Type B pancreatic cell (in vitro differentiated cells): Measurements from ENCODE around the gene WDFY2. TPM values are rescaled to one million over a fixed set of nuclear protein-coding genes. Genes with fewer than 3 reads are reported as not detected.

Source experiments
- DNase-seq: peaks from one replicate; pipeline ENCODE4 v3.0.0; 2021; ENCODE audit warnings: mixed read lengths; ENCODE audit not compliant: unreplicated experiment; ENCODE audit errors: extremely low spot score
- H3K27ac Mint-ChIP-seq: 2 replicates; pipeline ENCODE4 v1.8.0; 2021; ENCODE audit warnings: mild to moderate bottlenecking, mixed read lengths
- H3K27me3 Mint-ChIP-seq: 2 replicates; pipeline ENCODE4 v1.8.0; 2021; ENCODE audit warnings: mixed read lengths
- H3K36me3 Mint-ChIP-seq: 2 replicates; pipeline ENCODE4 v1.8.0; 2021; ENCODE audit warnings: mixed read lengths
- H3K4me1 Mint-ChIP-seq: one replicate; pipeline ENCODE4 v1.8.0; 2021; ENCODE audit warnings: mixed read lengths; ENCODE audit not compliant: unreplicated experiment
- H3K4me3 Mint-ChIP-seq: 2 replicates; pipeline ENCODE4 v1.8.0; 2021; ENCODE audit warnings: mild to moderate bottlenecking, mixed read lengths
- H3K9me3 Mint-ChIP-seq: 2 replicates; pipeline ENCODE4 v1.8.0; 2021; ENCODE audit warnings: mixed read lengths
- CTCF ChIP-seq: fragments of 200-600 bp; sonication (generic); conservative IDR thresholded peaks from 2 replicates; pipeline ENCODE4 v1.5.0; 2021; ENCODE audit warnings: antibody characterized with exemption, mild to moderate bottlenecking
- total RNA-seq: library from RNA; stranded (reverse); gene quantifications from 2 replicates; pipeline ENCODE4 v1.2.1, GENCODE V29; 2021; ENCODE audit warnings: low replicate concordance

WDFY2 gene
- total RNA-seq, 1 donor from 2014 or later, result 20.3 TPM

GRCh38 chr13:51584731-51585672 is 740 bp downstream of the WDFY2 start:
- no peaks in the 10 kb centered on the region for H3K27me3 Mint-ChIP-seq
- peaks cover 42% of the 10 kb centered on the region for H3K4me1 Mint-ChIP-seq

DNA sequence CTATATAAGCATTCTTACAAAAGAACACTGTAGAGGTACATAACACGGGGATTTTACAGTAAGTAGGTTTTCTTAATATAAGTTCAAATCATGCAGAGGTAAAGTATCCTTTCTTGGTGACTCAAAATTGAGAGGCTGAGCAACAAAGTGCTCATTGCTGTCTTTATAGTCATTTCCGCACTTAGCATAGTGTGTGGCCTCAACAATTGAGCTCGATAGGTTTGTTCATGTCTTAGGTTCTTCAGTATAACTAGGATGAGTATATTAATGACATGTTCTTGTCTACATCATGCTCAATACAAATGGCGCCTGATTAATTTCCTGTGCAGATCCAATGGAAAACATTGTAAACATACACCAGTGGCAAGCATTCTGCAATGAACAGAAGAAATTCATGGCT is 1.4 kb downstream of the WDFY2 start:
- no peak for DNase-seq
- Mint-ChIP-seq H3K27me3 (no peaks in the 10 kb centered on the region), H3K27ac (peak overlapping the region; percentile 93), H3K9me3 (no peaks in the 10 kb centered on the region), H3K36me3 (no peaks in the 10 kb centered on the region), H3K4me3 (peak overlapping the region; percentile 94), H3K4me1 (peaks cover 48% of the 10 kb centered on the region)
- TF ChIP-seq CTCF, result no peak

More at GRCh38 chr13:51584731-51585672, 740 bp downstream of the WDFY2 start:
- Mint-ChIP-seq H3K9me3 (no peaks in the 10 kb centered on the region), H3K36me3 (no peaks in the 10 kb centered on the region), H3K4me3 (peak overlapping the region; percentile 94), H3K27ac (peak overlapping the region; percentile 93)
- TF ChIP-seq CTCF, result peak; percentile 18
- peak; percentile 74 for DNase-seq

DNA sequence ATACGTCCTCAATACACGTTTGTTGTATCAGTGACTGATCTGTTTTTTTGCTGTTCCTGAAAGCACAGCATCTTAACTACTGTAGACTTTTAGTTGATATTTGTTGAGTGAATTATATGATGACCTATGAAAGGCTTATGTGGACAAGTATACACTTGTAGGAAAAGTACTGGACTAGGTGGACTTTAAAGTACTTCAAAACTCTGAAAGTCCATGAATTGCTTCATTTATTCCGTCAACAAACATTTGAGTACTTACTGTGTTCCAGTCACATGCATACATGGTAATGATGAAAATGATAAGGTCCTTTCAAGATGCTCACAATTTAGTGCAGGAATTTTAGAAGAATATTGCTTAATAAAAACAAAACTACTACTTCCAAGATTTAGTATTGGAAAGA is 3.1 kb downstream of the WDFY2 start:
- DNase-seq, result no peak
- no peaks in the 10 kb centered on the region for H3K9me3 Mint-ChIP-seq
- H3K4me3 Mint-ChIP-seq, result peak overlapping the region; percentile 73
- H3K27ac Mint-ChIP-seq, result no peak overlapping the region
- H3K36me3 Mint-ChIP-seq, result no peaks in the 10 kb centered on the region
- no peak for TF ChIP-seq CTCF
- peaks cover 59% of the 10 kb centered on the region for H3K4me1 Mint-ChIP-seq
- no peaks in the 10 kb centered on the region for H3K27me3 Mint-ChIP-seq

GRCh38 chr13:51588406-51588949 is 4.2 kb downstream of the WDFY2 start:
- Mint-ChIP-seq H3K27me3 (no peaks in the 10 kb centered on the region), H3K27ac (peak overlapping the region; percentile 82), H3K4me3 (peak overlapping the region; percentile 50), H3K36me3 (no peaks in the 10 kb centered on the region), H3K9me3 (no peaks in the 10 kb centered on the region), H3K4me1 (peaks cover 54% of the 10 kb centered on the region)
- DNase-seq, result no peak
- no peak for TF ChIP-seq CTCF

- Mint-ChIP-seq H3K36me3 (no peaks in the 10 kb centered on the region), H3K9me3 (no peaks in the 10 kb centered on the region), H3K4me3 (no peak overlapping the region), H3K27me3 (no peaks in the 10 kb centered on the region), H3K4me1 (peaks cover 54% of the 10 kb centered on the region), H3K27ac (peak overlapping the region; percentile 90)
- TF ChIP-seq CTCF, result no peak
- no peak for DNase-seq
Measured at GRCh38 chr13:51589793-51590192, 5.5 kb downstream of the WDFY2 start.
